HG03175 (cell line): Measurements from ENCODE around the gene GPR161.
"Not testable (repeated sequence)": the region's sequence is repeated elsewhere in the genome, so short reads cannot be mapped to it uniquely, and the experiment has no call there.

Source experiments
- ATAC-seq: cut with Tn5 transposase; IDR thresholded peaks from one replicate; pipeline ENCODE4 v1.9.1; 2021; ENCODE audit warnings: mild to moderate bottlenecking, moderate library complexity; ENCODE audit not compliant: unreplicated experiment

The GPR161 gene

GRCh38 chr1:168089326-168089978 is 47.3 kb downstream of the GPR161 start:
- ATAC-seq: no peak

GRCh38 chr1:168088511-168089325 is 48.0 kb downstream of the GPR161 start:
- no peak for ATAC-seq

- ATAC-seq: no peak
Observed at GRCh38 chr1:168087696-168088095, 49.0 kb downstream of the GPR161 start.

GRCh38 chr1:168086438-168086837 is 50.3 kb downstream of the GPR161 start:
- no peak for ATAC-seq

GRCh38 chr1:168085401-168085872 is 51.3 kb downstream of the GPR161 start:
- ATAC-seq: no peak

GRCh38 chr1:168084396-168085231 is 52.1 kb downstream of the GPR161 start:
- peak; percentile 43 for ATAC-seq

- no peak for ATAC-seq
Observed at GRCh38 chr1:168083456-168084325, 53.0 kb downstream of the GPR161 start.

GRCh38 chr1:168082008-168082876 is 54.5 kb downstream of the GPR161 start:
- peak; percentile 81 for ATAC-seq

- ATAC-seq: no peak
Observed at GRCh38 chr1:168081373-168082007, 55.2 kb downstream of the GPR161 start.

GRCh38 chr1:168079761-168080160 is 57.0 kb downstream of the GPR161 start:
- no peak for ATAC-seq

GRCh38 chr1:168069384-168069783 is 67.3 kb downstream of the GPR161 start:
- no peak for ATAC-seq

- no peak for ATAC-seq
Observed at GRCh38 chr1:168065506-168065905, 71.2 kb downstream of the GPR161 start.

GRCh38 chr1:168064216-168064615 is 72.5 kb downstream of the GPR161 start:
- no peak for ATAC-seq

- no peak for ATAC-seq
Observed at GRCh38 chr1:168057921-168058320, 78.8 kb downstream of the GPR161 start.

GRCh38 chr1:168057355-168057754 is 79.4 kb downstream of the GPR161 start:
- ATAC-seq: no peak

- not testable (repeated sequence) for ATAC-seq
Observed at GRCh38 chr1:168056152-168056551, 80.6 kb downstream of the GPR161 start.

GRCh38 chr1:168054117-168054516 is 82.6 kb downstream of the GPR161 start:
- no peak for ATAC-seq

GRCh38 chr1:168053681-168054080 is 83.0 kb downstream of the GPR161 start:
- ATAC-seq: no peak

- ATAC-seq: no peak
Observed at GRCh38 chr1:168050880-168051279, 85.8 kb downstream of the GPR161 start.
